Neural progenitor cell (in vitro differentiated cells): ENCODE data around the gene WDPCP. TPM values are rescaled to one million over a fixed set of nuclear protein-coding genes. Genes with fewer than 3 reads are reported as not detected.

Source experiments
- DNase-seq: peaks from one replicate; pipeline ENCODE4 v3.0.0-alpha.2; 2016; ENCODE audit warnings: low spot score
- H2AFZ ChIP-seq: fragments of 200-600 bp; sonication (generic); replicated peaks from 2 replicates; pipeline ENCODE4 v1.6.1; 2016; ENCODE audit warnings: antibody characterized with exemption
- H3F3A ChIP-seq: fragments of 200-600 bp; sonication (generic); 2 replicates; pipeline ENCODE4 v1.6.1; 2016; ENCODE audit warnings: antibody characterized with exemption, low read depth
- H3K27ac ChIP-seq: fragments of 200-600 bp; sonication (generic); 2 replicates; pipeline ENCODE4 v1.5.1; 2016; ENCODE audit warnings: mild to moderate bottlenecking
- H3K27me3 ChIP-seq: fragments of 200-600 bp; sonication (generic); 2 replicates; pipeline ENCODE4 v1.6.1; 2016; ENCODE audit warnings: mild to moderate bottlenecking, moderate library complexity
- H3K36me3 ChIP-seq: fragments of 200-600 bp; sonication (generic); 2 replicates; pipeline ENCODE4 v1.5.1; 2016
- H3K4me1 ChIP-seq: fragments of 200-600 bp; sonication (generic); 2 replicates; pipeline ENCODE4 v1.6.1; 2016; ENCODE audit warnings: mixed run types
- H3K4me2 ChIP-seq: fragments of 200-600 bp; sonication (generic); 2 replicates; pipeline ENCODE4 v1.6.1; 2016
- H3K4me3 ChIP-seq: fragments of 200-600 bp; sonication (generic); 2 replicates; pipeline ENCODE4 v1.5.1; 2016
- H3K79me2 ChIP-seq: fragments of 200-600 bp; sonication (generic); 2 replicates; pipeline ENCODE4 v1.6.1; 2016; ENCODE audit warnings: low read depth
- H3K9ac ChIP-seq: fragments of 200-600 bp; sonication (generic); 2 replicates; pipeline ENCODE4 v1.6.1; 2016
- H3K9me3 ChIP-seq: fragments of 200-600 bp; sonication (generic); 2 replicates; pipeline ENCODE4 v1.5.1; 2016; ENCODE audit warnings: low read depth
- H4K20me1 ChIP-seq: fragments of 200-600 bp; sonication (generic); 2 replicates; pipeline ENCODE4 v1.6.1; 2016; ENCODE audit warnings: low read depth
- H3K27ac Mint-ChIP-seq: 3 replicates; pipeline ENCODE4 v1.8.0; 2021; ENCODE audit warnings: mixed read lengths
- H3K27me3 Mint-ChIP-seq: 2 replicates; pipeline ENCODE4 v1.8.0; 2022; ENCODE audit warnings: low read depth, mild to moderate bottlenecking, inconsistent platforms, moderate library complexity, mixed read lengths; ENCODE audit not compliant: insufficient read depth
- H3K36me3 Mint-ChIP-seq: 3 replicates; pipeline ENCODE4 v1.8.0; 2021; ENCODE audit warnings: mixed read lengths
- H3K4me1 Mint-ChIP-seq: 3 replicates; pipeline ENCODE4 v1.8.0; 2021; ENCODE audit warnings: mixed read lengths
- H3K4me3 Mint-ChIP-seq: 3 replicates; pipeline ENCODE4 v1.8.0; 2021; ENCODE audit warnings: mild to moderate bottlenecking, moderate library complexity, mixed read lengths
- H3K9me3 Mint-ChIP-seq: 3 replicates; pipeline ENCODE4 v1.8.0; 2020; ENCODE audit warnings: mixed read lengths
- CTCF ChIP-seq: fragments of 200-600 bp; sonication (generic); IDR thresholded peaks from 2 replicates; pipeline ENCODE4 v1.5.1; 2017; ENCODE audit warnings: antibody characterized with exemption, mild to moderate bottlenecking
- EZH2 ChIP-seq: fragments of 200-600 bp; sonication (generic); IDR thresholded peaks from 2 replicates; pipeline ENCODE4 v1.6.1; 2017; ENCODE audit warnings: antibody characterized with exemption, mild to moderate bottlenecking, moderate library complexity
- EZH2phosphoT487 ChIP-seq: fragments of 200-600 bp; sonication (generic); IDR thresholded peaks from 2 replicates; pipeline ENCODE4 v1.6.1; 2017; ENCODE audit warnings: antibody characterized with exemption
- total RNA-seq: library from RNA; depleted of rRNA; stranded (reverse); fragments of >200 nt; gene quantifications from 2 replicates; pipeline ENCODE4 v1.2.3, GENCODE V29; 2015; ENCODE audit warnings: low replicate concordance

The WDPCP gene
- total RNA-seq, 1 donor from 2014 or later: 11.4 TPM

DNA sequence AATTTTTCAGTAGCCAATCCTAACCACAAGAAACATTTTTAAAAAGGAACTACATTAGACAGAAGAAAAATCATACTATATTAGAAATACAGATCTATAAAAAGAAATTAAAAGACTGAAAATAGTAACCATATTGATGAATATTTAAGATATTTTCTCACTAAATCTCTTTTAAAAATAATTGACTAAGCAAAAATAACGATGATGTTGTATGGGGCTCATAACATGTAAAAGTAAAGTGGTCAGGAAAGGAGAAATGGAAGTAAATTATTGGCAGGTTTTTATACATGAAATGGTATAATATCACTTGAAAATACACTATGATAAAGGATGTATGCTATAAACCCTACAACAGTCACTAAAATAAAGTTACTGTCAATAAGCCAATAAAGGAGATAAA is 5.4 kb downstream of the WDPCP start:
- peaks cover 14% of the 10 kb centered on the region for H3F3A ChIP-seq
- Mint-ChIP-seq H3K4me1 (peaks cover 11% of the 10 kb centered on the region), H3K27ac (no peak overlapping the region), H3K9me3 (no peaks in the 10 kb centered on the region), H3K27me3 (no peaks in the 10 kb centered on the region), H3K36me3 (no peaks in the 10 kb centered on the region), H3K4me3 (no peak overlapping the region)
- no peaks in the 10 kb centered on the region for H3K36me3 ChIP-seq
- H3K9ac ChIP-seq: no peak overlapping the region
- H3K4me1 ChIP-seq: peaks cover 8% of the 10 kb centered on the region
- no peak overlapping the region for H3K4me2 ChIP-seq
- no peaks in the 10 kb centered on the region for H4K20me1 ChIP-seq
- no peaks in the 10 kb centered on the region for H3K27me3 ChIP-seq
- H3K9me3 ChIP-seq: no peaks in the 10 kb centered on the region
- H3K27ac ChIP-seq: no peak overlapping the region
- TF ChIP-seq CTCF (no peak), EZH2 (no peak), EZH2phosphoT487 (no peak)
- no peak overlapping the region for H3K4me3 ChIP-seq
- H3K79me2 ChIP-seq: peaks cover 73% of the 10 kb centered on the region
- no peak overlapping the region for H2AFZ ChIP-seq
- no peak for DNase-seq

DNA sequence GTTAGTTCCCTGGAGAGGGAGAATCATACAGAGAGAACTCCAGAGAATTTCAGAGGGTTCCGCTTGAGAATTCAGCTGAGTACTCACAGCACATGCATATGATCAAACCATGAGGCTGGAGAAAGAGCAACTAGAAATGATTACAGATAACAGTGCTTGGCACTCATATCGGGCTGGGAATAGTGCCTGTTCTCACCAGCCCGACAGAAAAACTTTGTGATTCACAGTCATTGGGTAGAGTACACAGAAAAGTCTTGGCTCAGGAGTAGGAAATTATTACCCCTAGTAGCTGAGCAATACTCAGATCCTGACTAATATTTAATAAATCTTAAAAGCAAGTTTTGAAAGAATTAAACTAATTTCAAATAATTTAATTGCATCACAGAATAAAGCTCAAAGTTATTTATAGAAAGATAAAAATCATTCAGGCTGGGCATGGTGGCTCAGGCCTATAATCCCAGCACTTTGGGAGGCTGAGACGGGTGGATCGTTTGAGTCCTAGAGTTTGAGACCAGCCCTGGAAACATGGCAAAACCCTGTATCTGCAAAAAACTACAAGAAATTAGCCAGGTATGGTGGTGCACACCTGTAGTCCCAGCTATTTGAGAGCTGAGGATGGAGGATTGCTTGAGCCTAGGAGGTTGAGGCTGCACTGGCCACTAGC is 6.8 kb downstream of the WDPCP start:
- TF ChIP-seq EZH2 (no peak), CTCF (no peak), EZH2phosphoT487 (no peak)
- Histone ChIP-seq H3K4me3 (no peak overlapping the region), H4K20me1 (no peaks in the 10 kb centered on the region), H2AFZ (no peak overlapping the region), H3K4me2 (no peak overlapping the region), H3K9me3 (no peaks in the 10 kb centered on the region), H3F3A (peaks cover 8% of the 10 kb centered on the region), H3K27me3 (no peaks in the 10 kb centered on the region), H3K9ac (no peak overlapping the region), H3K79me2 (peaks cover 68% of the 10 kb centered on the region), H3K36me3 (no peaks in the 10 kb centered on the region), H3K4me1 (no peaks in the 10 kb centered on the region), H3K27ac (no peak overlapping the region)
- no peak overlapping the region for H3K4me3 Mint-ChIP-seq
- H3K36me3 Mint-ChIP-seq: no peaks in the 10 kb centered on the region
- no peaks in the 10 kb centered on the region for H3K27me3 Mint-ChIP-seq
- H3K4me1 Mint-ChIP-seq: no peaks in the 10 kb centered on the region
- DNase-seq: no peak
- H3K9me3 Mint-ChIP-seq: no peaks in the 10 kb centered on the region
- no peak overlapping the region for H3K27ac Mint-ChIP-seq

DNA sequence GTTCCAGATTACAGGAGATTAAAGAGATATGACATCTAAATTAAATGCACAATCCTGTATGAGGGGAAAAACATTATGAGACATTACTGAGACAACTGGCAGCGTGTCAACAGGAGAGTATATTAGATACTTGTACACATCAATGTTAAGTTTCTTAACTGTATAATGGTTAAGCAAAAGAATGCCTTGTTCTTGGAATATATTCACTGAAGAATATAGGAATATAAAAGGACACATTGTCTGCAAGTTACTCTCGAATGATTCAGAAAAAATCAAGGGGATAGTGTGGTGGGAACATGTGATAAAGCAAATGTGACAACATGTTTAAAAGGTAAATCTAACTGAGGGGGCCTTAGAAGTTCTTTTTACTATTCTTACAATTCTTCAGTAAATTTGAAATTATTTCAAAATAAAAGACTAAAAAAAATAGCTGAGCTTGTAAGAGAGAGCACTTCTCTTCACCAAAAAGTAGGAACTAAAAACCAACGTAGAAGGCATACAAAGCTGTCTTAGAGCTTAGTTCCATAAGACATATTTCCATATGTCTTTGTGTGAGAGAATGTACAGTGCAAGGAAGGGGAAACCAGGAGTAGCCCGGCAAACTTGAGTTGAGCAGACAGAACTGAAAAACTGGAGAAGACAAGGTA is 7.5 kb downstream of the WDPCP start:
- H3K4me3 ChIP-seq: no peak overlapping the region
- H3K27ac ChIP-seq: no peak overlapping the region
- Mint-ChIP-seq H3K27ac (no peak overlapping the region), H3K36me3 (no peaks in the 10 kb centered on the region), H3K27me3 (no peaks in the 10 kb centered on the region), H3K4me1 (no peaks in the 10 kb centered on the region), H3K9me3 (no peaks in the 10 kb centered on the region), H3K4me3 (no peak overlapping the region)
- peaks cover 8% of the 10 kb centered on the region for H3F3A ChIP-seq
- H3K27me3 ChIP-seq: no peaks in the 10 kb centered on the region
- H3K4me1 ChIP-seq: no peaks in the 10 kb centered on the region
- H4K20me1 ChIP-seq: no peaks in the 10 kb centered on the region
- no peaks in the 10 kb centered on the region for H3K9me3 ChIP-seq
- DNase-seq: no peak
- H3K9ac ChIP-seq: no peak overlapping the region
- H3K79me2 ChIP-seq: peaks cover 62% of the 10 kb centered on the region
- no peaks in the 10 kb centered on the region for H3K36me3 ChIP-seq
- H2AFZ ChIP-seq: no peak overlapping the region
- TF ChIP-seq EZH2 (no peak), CTCF (no peak), EZH2phosphoT487 (no peak)
- no peak overlapping the region for H3K4me2 ChIP-seq
